HepG2 (cell line): ENCODE data around the gene TTLL10. TPM values are rescaled to one million over a fixed set of nuclear protein-coding genes. Genes with fewer than 3 reads are reported as not detected.

ENCODE experiments used
- ATAC-seq: fragments of 200-7000 bp; cut with Tn5 transposase; 3 replicates; pipeline ENCODE4 v1.9.1; 2020; ENCODE audit warnings: mild to moderate bottlenecking, moderate library complexity
- BruUV-seq: library from RNA; stranded (reverse); fragments of 400-500 nt; replicated peaks from 2 replicates; lab custom pipeline; 2021; lab: Mats Ljungman, UMichigan
- CTCF ChIA-PET: fragments of 300-600 bp; formaldehyde crosslinking; extraction: SDS; loops from one replicate; lab custom pipeline; 2021; ENCODE audit warnings: low total read pairs, inconsistent platforms, low intra/inter-chr PET ratio; lab: Yijun Ruan, JAX
- POLR2A ChIA-PET: fragments of 350-600 bp; sonication (Branson Sonifier 250); formaldehyde crosslinking; loops from one replicate; lab custom pipeline; 2020; ENCODE audit warnings: antibody characterized with exemption, inconsistent platforms; lab: Yijun Ruan, JAX
- DNase-seq: peaks from one replicate; pipeline ENCODE4 v3.0.0-alpha.2; 2015; ENCODE audit warnings: low spot score
- FAIRE-seq: peaks from 3 replicates; lab custom pipeline; 2011; peaks lifted over from hg19 to GRCh38; lab: Jason Lieb, UNC
- H2AFZ ChIP-seq: one replicate; pipeline ENCODE4 v1.6.1; 2011; ENCODE audit warnings: low read length, inconsistent platforms
- H3K27ac ChIP-seq: fragments of 300-600 bp; 3 replicates; pipeline ENCODE4 v1.8.0; 2011; ENCODE audit warnings: mixed run types, mild to moderate bottlenecking, mixed read lengths, low read length, inconsistent platforms; ENCODE audit not compliant: insufficient read depth; ENCODE audit errors: extremely low read length
- H3K27me3 ChIP-seq, 2 experiments: fragments of 200-600 bp in 1 of 2; 2 replicates in 1 of 2; 3 replicates in 1 of 2; pipeline versions ENCODE4 v1.6.0 to v1.8.0; 2011; ENCODE audit warnings: low read length in 2 of 2, mild to moderate bottlenecking in 2 of 2, moderate library complexity in 2 of 2, inconsistent platforms in 1 of 2; ENCODE audit not compliant: insufficient read depth in 2 of 2, control insufficient read depth in 1 of 2
- H3K36me3 ChIP-seq, 2 experiments: fragments of 200-600 bp in 1 of 2; replicated peaks in 1 of 2; 2 replicates in 1 of 2; 3 replicates in 1 of 2; pipeline versions ENCODE4 v1.5.1 to v1.8.0; 2011; ENCODE audit warnings: low read length in 2 of 2, inconsistent platforms in 1 of 2; ENCODE audit not compliant: insufficient read depth in 2 of 2, control insufficient read depth in 1 of 2
- H3K4me1 ChIP-seq: 2 replicates; pipeline ENCODE4 v1.5.1; 2012; ENCODE audit warnings: low read length, inconsistent platforms; ENCODE audit not compliant: insufficient read depth
- H3K4me2 ChIP-seq: 2 replicates; pipeline ENCODE4 v1.6.0; 2011; ENCODE audit warnings: low read depth, low read length, inconsistent platforms
- H3K4me3 ChIP-seq, 3 experiments: fragments of 200-600 bp in 1 of 3; sonication (generic), shearing (Covaris generic) in 1 of 3; replicated peaks in 1 of 3; 2 replicates each; pipeline ENCODE4 v1.5.1; 2011 to 2016; ENCODE audit warnings: low read length in 3 of 3, inconsistent platforms in 2 of 3, low read depth in 2 of 3, mild to moderate bottlenecking in 2 of 3, control low read depth in 1 of 3, mixed read lengths in 1 of 3; ENCODE audit not compliant: insufficient read depth in 1 of 3
- H3K79me2 ChIP-seq: one replicate; pipeline ENCODE4 v1.6.1; 2011; ENCODE audit warnings: low read length, inconsistent platforms; ENCODE audit not compliant: insufficient read depth
- H3K9ac ChIP-seq: 2 replicates; pipeline ENCODE4 v1.6.0; 2011; ENCODE audit warnings: mild to moderate bottlenecking, low read depth, low read length, inconsistent platforms; ENCODE audit not compliant: insufficient read depth
- H3K9me3 ChIP-seq: 2 replicates; pipeline ENCODE4 v1.5.1; 2012; ENCODE audit warnings: mild to moderate bottlenecking, low read length
- H4K20me1 ChIP-seq: 2 replicates; pipeline ENCODE4 v1.6.0; 2011; ENCODE audit warnings: inconsistent platforms, mild to moderate bottlenecking, low read length, moderate library complexity; ENCODE audit not compliant: insufficient read depth
- HNF4A ChIP-seq: sonication (generic); formaldehyde crosslinking; IDR thresholded peaks from 2 replicates; pipeline ENCODE4 v1.4.0; 2020; ENCODE audit warnings: missing genetic modification reagents
- IRX3 ChIP-seq: sonication (generic); formaldehyde crosslinking; IDR thresholded peaks from 2 replicates; pipeline ENCODE4 v1.8.1; 2023; ENCODE audit warnings: mild to moderate bottlenecking, low read depth, missing genetic modification reagents, borderline replicate concordance
- JUNB ChIP-seq: sonication (generic); formaldehyde crosslinking; IDR thresholded peaks from 2 replicates; pipeline ENCODE4 v1.8.0; 2022; ENCODE audit warnings: missing genetic modification reagents, mild to moderate bottlenecking, borderline replicate concordance
- NFRKB ChIP-seq: fragments of 450-650 bp; IDR thresholded peaks from 2 replicates; pipeline ENCODE4 v1.6.1; 2017
- NR2F6 ChIP-seq, 2 experiments: IDR thresholded peaks; 2 replicates each; pipeline ENCODE4 v1.6.1; 2016; ENCODE audit warnings: antibody characterized with exemption in 1 of 2, mild to moderate bottlenecking in 1 of 2
- RARA ChIP-seq: IDR thresholded peaks from 2 replicates; pipeline ENCODE4 v1.6.1; 2016; ENCODE audit warnings: missing genetic modification reagents, missing compliant biosample characterization
- RCOR2 ChIP-seq: IDR thresholded peaks from 2 replicates; pipeline ENCODE4 v1.6.1; 2016; ENCODE audit warnings: missing biosample characterization, missing genetic modification reagents
- RXRA ChIP-seq: sonication (generic); formaldehyde crosslinking; IDR thresholded peaks from 2 replicates; pipeline ENCODE4 v1.5.1; 2020; ENCODE audit warnings: missing genetic modification reagents
- U2AF2 ChIP-seq: fragments of 200-400 bp; formaldehyde crosslinking; IDR thresholded peaks from 2 replicates; pipeline ENCODE4 v1.6.1; 2017; ENCODE audit warnings: low read depth, mild to moderate bottlenecking, low read length
- ZNF180 ChIP-seq: sonication (generic); formaldehyde crosslinking; IDR thresholded peaks from 2 replicates; pipeline ENCODE4 v1.4.0; 2020; ENCODE audit warnings: low read depth, missing genetic modification reagents, borderline replicate concordance
- ZNF205 ChIP-seq: IDR thresholded peaks from 2 replicates; pipeline ENCODE4 v1.6.1; 2018; ENCODE audit warnings: missing biosample characterization, missing genetic modification reagents
- ZNF317 ChIP-seq: sonication (generic); formaldehyde crosslinking; IDR thresholded peaks from 2 replicates; pipeline ENCODE4 v1.5.0; 2020; ENCODE audit warnings: mild to moderate bottlenecking, missing genetic modification reagents
- ZNF331 ChIP-seq: sonication (generic); formaldehyde crosslinking; IDR thresholded peaks from 2 replicates; pipeline ENCODE4 v1.4.0; 2020; ENCODE audit warnings: missing genetic modification reagents
- ZNF709 ChIP-seq: sonication (generic); formaldehyde crosslinking; IDR thresholded peaks from 2 replicates; pipeline ENCODE4 v1.5.0; 2020; ENCODE audit warnings: mild to moderate bottlenecking, missing genetic modification reagents
- ZNF720 ChIP-seq: sonication (generic); formaldehyde crosslinking; IDR thresholded peaks from 2 replicates; pipeline ENCODE4 v1.4.0; 2020; ENCODE audit warnings: missing genetic modification reagents
- ZNF766 ChIP-seq: sonication (generic); formaldehyde crosslinking; IDR thresholded peaks from 2 replicates; pipeline ENCODE4 v1.5.0; 2020; ENCODE audit warnings: missing genetic modification reagents, borderline replicate concordance
- whole genome bisulfite sequencing: methylation state at CpG from one replicate; pipeline ENCODE4 v1.1.6; 2017; ENCODE audit warnings: low lambda C conversion rate; 5-methylcytosine and 5-hydroxymethylcytosine counted together
- in situ Hi-C: cut with HindIII; loops from 2 replicates; pipeline ENCODE4 v1.10.0; 2017; ENCODE audit warnings: low pct_unique_long_range_greater_than_20kb; ENCODE audit not compliant: extremely low pct_ligation_motif_present
- intact Hi-C: fragments of 100-400 bp; cut with micrococcal nuclease; formaldehyde crosslinking; loops from one replicate; pipeline ENCODE4 v1.10.0; 2022; ENCODE audit not compliant: unreplicated experiment
- polyA plus RNA-seq, 8 experiments: library from polyadenylated mRNA; depleted of rRNA in 3 of 8; stranded (reverse) in 7 of 8; unstranded in 1 of 8; fragments of >200 nt; fragmentation: Illumina TruSeq in 4 of 8; extraction: Trizol in 4 of 8; gene quantifications; 2 replicates each; pipeline versions ENCODE4 v1.2.1 to v1.2.3, GENCODE V29; 2011 to 2016; ENCODE audit warnings: low read depth in 4 of 8, missing spikeins in 1 of 8, mixed read lengths in 1 of 8; ENCODE audit not compliant: insufficient read depth in 1 of 8
- total RNA-seq, 5 experiments: library from RNA; depleted of rRNA; stranded (reverse); fragments of >200 nt; fragmentation: Illumina TruSeq; extraction: Trizol; gene quantifications; 2 replicates each; pipeline ENCODE4 v1.2.3, GENCODE V29; 2016; ENCODE audit warnings: low read depth in 1 of 5

TTLL10 gene
- total and polyA plus RNA-seq, 2 of the 13 experiments (the other 11 are each of a cell fraction or from before 2014, with no cell fraction given): not detected

GRCh38 chr1:1183833-1184775, 10.4 kb downstream of the TTLL10 start:
- H3K27me3 ChIP-seq: peaks cover 4 to 66% of the 10 kb centered on the region in 2 experiments; a peak in 4 of 5 replicates
- no peak for FAIRE-seq
- TF ChIP-seq HNF4A (CRISPR knock-in tag): no peak
- TF ChIP-seq U2AF2: no peak
- no peak for TF ChIP-seq ZNF720 (CRISPR knock-in tag)
- no peak for TF ChIP-seq ZNF180 (CRISPR knock-in tag)
- no peak for TF ChIP-seq IRX3
- TF ChIP-seq JUNB: no peak
- no peak for TF ChIP-seq ZNF709 (CRISPR knock-in tag)
- TF ChIP-seq RCOR2 (CRISPR knock-in tag): no peak
- no peak for TF ChIP-seq ZNF331 (CRISPR knock-in tag)
- TF ChIP-seq ZNF205: no peak
- TF ChIP-seq ZNF766 (CRISPR knock-in tag): no peak
- TF ChIP-seq ZNF317 (CRISPR knock-in tag): no peak
- no peak for TF ChIP-seq RARA (CRISPR knock-in tag)
- no peak for TF ChIP-seq RXRA (CRISPR knock-in tag)
- TF ChIP-seq NR2F6 (IDR thresholded peaks at IDR 0.05): no peak
- TF ChIP-seq NR2F6 (CRISPR knock-in tag; IDR thresholded peaks at IDR 0.05): no peak
- no peak for TF ChIP-seq NFRKB
- no peak overlapping the region for H2AFZ ChIP-seq
- no peak overlapping the region for H3K9ac ChIP-seq
- in situ Hi-C loops: no loop called here
- no peak overlapping the region for H3K4me2 ChIP-seq
- intact Hi-C loops: no loop called here
- H4K20me1 ChIP-seq: no peaks in the 10 kb centered on the region
- H3K4me3 ChIP-seq: no peak overlapping the region
- H3K36me3 ChIP-seq: no peaks in the 10 kb centered on the region
- H3K4me1 ChIP-seq: peaks cover 22% of the 10 kb centered on the region
- ATAC-seq: no peak
- H3K79me2 ChIP-seq: no peaks in the 10 kb centered on the region
- POLR2A ChIA-PET: no interaction called here
- BruUV-seq: no TSS peak
- no peaks in the 10 kb centered on the region for H3K9me3 ChIP-seq
- no peak overlapping the region for H3K27ac ChIP-seq
- CTCF ChIA-PET: no interaction called here
- whole genome bisulfite sequencing: 42% methylated on average over 21 of the region's 33 CpGs
- DNase-seq: no peak
